K562 (cell line): Measurements from ENCODE around the gene ANO1. TPM values are rescaled to one million over a fixed set of nuclear protein-coding genes. Genes with fewer than 3 reads are reported as not detected.

Experiments used
- ATAC-seq: fragments of 200-7000 bp; cut with Tn5 transposase; 3 replicates; pipeline ENCODE4 v1.9.1; 2020; ENCODE audit warnings: moderate library complexity
- BruUV-seq: library from RNA; stranded (reverse); fragments of 400-500 nt; replicated peaks from 2 replicates; lab custom pipeline; 2021; lab: Mats Ljungman, UMichigan
- CTCF ChIA-PET: fragments of 300-600 bp; formaldehyde crosslinking; extraction: SDS; loops from one replicate; lab custom pipeline; 2021; ENCODE audit warnings: low intra/inter-chr PET ratio; lab: Yijun Ruan, JAX
- POLR2A ChIA-PET: fragments of 300-600, 350-650 bp; sonication (Branson Sonifier 250); formaldehyde crosslinking; extraction: SDS; loops from one replicate; lab custom pipeline; 2021; ENCODE audit warnings: antibody characterized with exemption, inconsistent platforms; lab: Yijun Ruan, JAX
- DNase-seq, 4 experiments: peaks; one replicate each; pipeline versions ENCODE4 v3.0.0 to v3.0.0-alpha.2; 2011 to 2018; ENCODE audit warnings: low spot score in 3 of 4, mixed read lengths in 3 of 4; ENCODE audit errors: extremely low read depth in 1 of 4
- FAIRE-seq: peaks from 2 replicates; lab custom pipeline; 2011; peaks lifted over from hg19 to GRCh38; lab: Jason Lieb, UNC
- H2AFZ ChIP-seq: 2 replicates; pipeline ENCODE4 v1.6.0; 2011; ENCODE audit warnings: low read depth, low read length, control low read depth, inconsistent platforms
- H3K27ac ChIP-seq: fragments of 200-600 bp; 3 replicates; pipeline ENCODE4 v1.8.0; 2011; ENCODE audit warnings: low read depth, mild to moderate bottlenecking, control low read depth, inconsistent platforms, low read length, moderate library complexity, mixed read lengths; ENCODE audit errors: extremely low read depth
- H3K27me3 ChIP-seq, 2 experiments: fragments of 300-600 bp in 1 of 2; 2 replicates in 1 of 2; 3 replicates in 1 of 2; pipeline versions ENCODE4 v1.6.0 to v1.8.0; 2011; ENCODE audit warnings: inconsistent platforms in 2 of 2, low read length in 2 of 2, mild to moderate bottlenecking in 1 of 2, mixed read lengths in 1 of 2, moderate library complexity in 1 of 2; ENCODE audit not compliant: control insufficient read depth in 2 of 2, insufficient read depth in 2 of 2
- H3K36me3 ChIP-seq: fragments of 300-600 bp; 3 replicates; pipeline ENCODE4 v1.8.0; 2011; ENCODE audit warnings: mild to moderate bottlenecking, low read length, inconsistent platforms; ENCODE audit not compliant: control insufficient read depth, insufficient read depth
- H3K4me1 ChIP-seq, 2 experiments: fragments of 200-600 bp in 1 of 2; replicated peaks in 1 of 2; 2 replicates in 1 of 2; 3 replicates in 1 of 2; pipeline versions ENCODE4 v1.5.1 to v1.8.0; 2011; ENCODE audit warnings: inconsistent platforms in 2 of 2, low read length in 2 of 2, mild to moderate bottlenecking in 1 of 2, mixed read lengths in 1 of 2, moderate library complexity in 1 of 2; ENCODE audit not compliant: control insufficient read depth in 2 of 2, insufficient read depth in 2 of 2
- H3K4me2 ChIP-seq: 2 replicates; pipeline ENCODE4 v1.6.1; 2011; ENCODE audit warnings: low read length, control low read depth, inconsistent platforms, mixed read lengths; ENCODE audit not compliant: insufficient read depth
- H3K4me3 ChIP-seq: fragments of 200-600 bp; sonication (generic), shearing (Covaris generic); 2 replicates; pipeline ENCODE4 v1.5.1; 2016; ENCODE audit warnings: control low read depth, inconsistent platforms
- H3K79me2 ChIP-seq: fragments of 200-600 bp; 3 replicates; pipeline ENCODE4 v1.8.0; 2011; ENCODE audit warnings: low read length, inconsistent platforms; ENCODE audit not compliant: control insufficient read depth, insufficient read depth
- H3K9ac ChIP-seq, 2 experiments: 2 replicates each; pipeline versions ENCODE4 v1.6.0 to v1.6.1; 2011; ENCODE audit warnings: low read depth in 2 of 2, low read length in 2 of 2, control low read depth in 1 of 2, inconsistent platforms in 1 of 2, mild to moderate bottlenecking in 1 of 2, mixed read lengths in 1 of 2; ENCODE audit not compliant: insufficient read depth in 1 of 2
- H3K9me1 ChIP-seq: one replicate; pipeline ENCODE4 v1.6.0; 2011; ENCODE audit warnings: inconsistent platforms, mild to moderate bottlenecking, low read length, moderate library complexity; ENCODE audit not compliant: control insufficient read depth, insufficient read depth
- H3K9me3 ChIP-seq: replicated peaks from 2 replicates; pipeline ENCODE4 v1.5.1; 2011; ENCODE audit warnings: low read depth, low read length, inconsistent platforms; ENCODE audit not compliant: control insufficient read depth, insufficient read depth
- H4K20me1 ChIP-seq: replicated peaks from 2 replicates; pipeline ENCODE4 v1.6.1; 2011; ENCODE audit warnings: low read length, inconsistent platforms, mixed read lengths; ENCODE audit not compliant: control insufficient read depth, insufficient read depth
- CBX8 ChIP-seq: fragments of 200-600 bp; sonication (generic); IDR thresholded peaks from 2 replicates; pipeline ENCODE4 v1.6.1; 2012; ENCODE audit warnings: borderline replicate concordance, mixed run types, low read depth, mild to moderate bottlenecking, moderate library complexity, mixed read lengths, low read length, control low read depth, inconsistent platforms; ENCODE audit not compliant: poor library complexity, severe bottlenecking; ENCODE audit errors: extremely low read depth
- CREB1 ChIP-seq, 2 experiments: sonication (generic) in 1 of 2; formaldehyde crosslinking in 1 of 2; IDR thresholded peaks; 2 replicates each; pipeline versions ENCODE4 v1.6.1 to v1.8.0; 2012 to 2022; ENCODE audit warnings: inconsistent platforms in 1 of 2, mild to moderate bottlenecking in 1 of 2, missing genetic modification reagents in 1 of 2, moderate library complexity in 1 of 2
- CTBP1 ChIP-seq: fragments of 450-650 bp; IDR thresholded peaks from 2 replicates; pipeline ENCODE4 v1.6.1; 2016; ENCODE audit warnings: borderline replicate concordance
- DDX20 ChIP-seq: fragments of 450-650 bp; IDR thresholded peaks from 2 replicates; pipeline ENCODE4 v1.6.1; 2016; ENCODE audit warnings: missing genetic modification characterization, low read depth, mild to moderate bottlenecking, missing compliant biosample characterization, moderate library complexity
- ETV5 ChIP-seq: sonication (generic); formaldehyde crosslinking; IDR thresholded peaks from 2 replicates; pipeline ENCODE4 v1.4.0; 2020; ENCODE audit warnings: low read depth, mild to moderate bottlenecking, missing genetic modification reagents
- HNRNPLL ChIP-seq: fragments of 200-400 bp; formaldehyde crosslinking; IDR thresholded peaks from 2 replicates; pipeline ENCODE4 v1.6.1; 2017; ENCODE audit warnings: low read length, low read depth, mild to moderate bottlenecking; ENCODE audit not compliant: poor library complexity, severe bottlenecking
- POLR2B ChIP-seq: fragments of 450-650 bp; IDR thresholded peaks from 2 replicates; pipeline ENCODE4 v1.6.1; 2018; ENCODE audit warnings: low read depth; ENCODE audit not compliant: partially characterized antibody
- POLR2G ChIP-seq: fragments of 200-400 bp; formaldehyde crosslinking; IDR thresholded peaks from 2 replicates; pipeline ENCODE4 v1.6.1; 2017; ENCODE audit warnings: low read depth, mild to moderate bottlenecking, antibody characterized with exemption, low read length, moderate library complexity
- TAF15 ChIP-seq: fragments of 200-400 bp; formaldehyde crosslinking; IDR thresholded peaks from 2 replicates; pipeline ENCODE4 v1.6.1; 2017; ENCODE audit warnings: mild to moderate bottlenecking, low read depth, low read length, moderate library complexity
- USF2 ChIP-seq: sonication (generic); formaldehyde crosslinking; IDR thresholded peaks from 2 replicates; pipeline ENCODE4 v1.5.0; 2020; ENCODE audit warnings: missing genetic modification reagents
- ZBTB8A ChIP-seq: fragments of 450-650 bp; IDR thresholded peaks from 2 replicates; pipeline ENCODE4 v1.6.1; 2018; ENCODE audit warnings: mild to moderate bottlenecking, moderate library complexity; ENCODE audit not compliant: partially characterized antibody
- ZNF263 ChIP-seq: sonication (generic); formaldehyde crosslinking; IDR thresholded peaks from 2 replicates; pipeline ENCODE4 v1.8.0; 2022; ENCODE audit warnings: mild to moderate bottlenecking, missing genetic modification reagents, borderline replicate concordance
- ZNF644 ChIP-seq: fragments of 200-800 bp; sonication (Bioruptor generic); IDR thresholded peaks from 2 replicates; pipeline ENCODE4 v1.6.1; 2016; ENCODE audit warnings: low read depth, missing genetic modification characterization, missing compliant biosample characterization
- ZNF668 ChIP-seq: fragments of 250-450 bp; sonication (Bioruptor Pico); IDR thresholded peaks from 2 replicates; pipeline ENCODE4 v1.8.0; 2022; ENCODE audit warnings: mild to moderate bottlenecking, inconsistent platforms
- WGBS: fragments of 100-300 bp; shearing (Covaris generic); methylation state at CpG from one replicate; pipeline ENCODE4 v1.1.6; 2016; ENCODE audit warnings: low coverage, mixed read lengths; ENCODE audit not compliant: insufficient coverage; ENCODE audit errors: missing lambda C conversion rate; 5-methylcytosine and 5-hydroxymethylcytosine counted together
- in situ Hi-C: fragments of 300-500 bp; cut with MboI; formaldehyde crosslinking; loops from 4 replicates; pipeline ENCODE4 v1.15.0; 2018; ENCODE audit warnings: inconsistent platforms, mixed read lengths
- intact Hi-C: fragments of 100-400 bp; cut with micrococcal nuclease; formaldehyde crosslinking; loops from 2 replicates; pipeline ENCODE4 v1.14.2; 2022
- polyA plus RNA-seq, 8 experiments: library from polyadenylated mRNA; depleted of rRNA in 4 of 8; stranded (reverse) in 5 of 8; unstranded in 3 of 8; fragments of >200 nt; fragmentation: Nextera tagmentation in 2 of 8; fragmentation: Illumina TruSeq in 1 of 8; extraction: Ambion mirVana in 2 of 8; extraction: Trizol in 1 of 8; gene quantifications; 2 replicates each; pipeline versions ENCODE4 v1.2.1 to v1.2.3, GENCODE V29; 2011 to 2014; ENCODE audit warnings: inconsistent platforms in 1 of 8, missing spikeins in 1 of 8
- total RNA-seq, 7 experiments: library from RNA; depleted of rRNA in 6 of 7; stranded (reverse); fragments of >200 nt in 6 of 7; fragmentation: Illumina TruSeq in 2 of 7; extraction: Trizol in 2 of 7; gene quantifications; 2 replicates each; pipeline versions ENCODE4 v1.2.1 to v1.2.3, GENCODE V29; 2011 to 2021; ENCODE audit warnings: low replicate concordance in 1 of 7
- TF ChIP-seq, protein P1 (sequence below): fragments of 250-450 bp; sonication (Bioruptor Pico); IDR thresholded peaks from 2 replicates; pipeline ENCODE4 v1.5.0; 2020; ENCODE audit warnings: mild to moderate bottlenecking

ANO1 gene
- total and polyA plus RNA-seq, 9 of the 15 experiments (the other 6 are each of a cell fraction or from before 2014, with no cell fraction given), result not detected

GRCh38 chr11:70202920-70203750, 125.0 kb downstream of the ANO1 start, which contains the start of gene FADD:
TSS of gene FADD (plus strand) at chr11:70203296. CDS start at chr11:70203460, 164 bp downstream.
- Histone ChIP-seq H3K9me1 (peaks cover 7% of the 10 kb centered on the region), H3K27me3 (peaks cover 0 to 9% of the 10 kb centered on the region in 2 experiments; a peak in 1 of 5 replicates), H3K27ac (peak within 1 kb of the TSS; percentile 91), H3K4me1 (peaks cover 15 to 37% of the 10 kb centered on the region in 2 experiments; a peak in 4 of 5 replicates), H4K20me1 (peaks cover 27% of the 10 kb centered on the region), H3K9me3 (no peaks in the 10 kb centered on the region; the same call in 1 of the 2 replicates), H3K9ac (peak within 1 kb of the TSS; percentile 88 to 97), H3K36me3 (peaks cover 35% of the 10 kb centered on the region), H3K4me2 (peak within 1 kb of the TSS; percentile 97), H3K4me3 (peak within 1 kb of the TSS; percentile 94), H3K79me2 (peaks cover 50% of the 10 kb centered on the region), H2AFZ (peak within 1 kb of the TSS; percentile 84)
- POLR2A ChIA-PET, result interaction anchor here (0.7 to 1.6 kb wide), 5 partner anchors 11 to 506 kb away, joined by 3 to 4 read pairs (median 3); no protein-coding TSS in a partner anchor
- no TSS peak for BruUV-seq
- under 1% methylated on average over 77 of the region's 91 CpGs for WGBS
- DNase-seq (peak; percentile 93 to 96 (median 95)), FAIRE-seq (peak; percentile 89), ATAC-seq (peak; percentile 89)
- CTCF ChIA-PET, result interaction anchor here (0.6 kb wide), 1 partner anchor 474 kb away, joined by 4 read pairs; no protein-coding TSS in a partner anchor
- intact Hi-C loops (loop anchor here (10.0 kb wide), 2 partner anchors 192 to 242 kb away; partner anchors contain the start of gene CTTN), in situ Hi-C loops (no loop called here)
- peak; percentile 89 for TF ChIP-seq POLR2B
- TF ChIP-seq ZNF263 (CRISPR knock-in tag), result no peak
- no peak for TF ChIP-seq CBX8
- TF ChIP-seq, protein P1, sequence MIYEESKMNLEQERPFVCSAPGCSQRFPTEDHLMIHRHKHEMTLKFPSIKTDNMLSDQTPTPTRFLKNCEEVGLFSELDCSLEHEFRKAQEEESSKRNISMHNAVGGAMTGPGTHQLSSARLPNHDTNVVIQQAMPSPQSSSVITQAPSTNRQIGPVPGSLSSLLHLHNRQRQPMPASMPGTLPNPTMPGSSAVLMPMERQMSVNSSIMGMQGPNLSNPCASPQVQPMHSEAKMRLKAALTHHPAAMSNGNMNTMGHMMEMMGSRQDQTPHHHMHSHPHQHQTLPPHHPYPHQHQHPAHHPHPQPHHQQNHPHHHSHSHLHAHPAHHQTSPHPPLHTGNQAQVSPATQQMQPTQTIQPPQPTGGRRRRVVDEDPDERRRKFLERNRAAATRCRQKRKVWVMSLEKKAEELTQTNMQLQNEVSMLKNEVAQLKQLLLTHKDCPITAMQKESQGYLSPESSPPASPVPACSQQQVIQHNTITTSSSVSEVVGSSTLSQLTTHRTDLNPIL (CRISPR knock-in tag), result no peak
- peak; percentile 66; the same call in 1 of the 2 replicates for TF ChIP-seq ETV5
- TF ChIP-seq ZNF668 (CRISPR knock-in tag), result no peak
- TF ChIP-seq CREB1 (IDR thresholded peaks at IDR 0.05), result peak; percentile 25; the same call in 1 of the 2 replicates
- no peak; the same call in none of the 2 replicates for TF ChIP-seq CREB1 (CRISPR knock-in tag; IDR thresholded peaks at IDR 0.05)
- TF ChIP-seq ZNF644 (tag), result no peak
- peak; percentile 13 for TF ChIP-seq HNRNPLL
- TF ChIP-seq CTBP1, result peak; percentile 32; the same call in 1 of the 2 replicates
- peak; percentile 73 for TF ChIP-seq USF2 (CRISPR knock-in tag)
- TF ChIP-seq POLR2G, result peak; percentile 98
- TF ChIP-seq DDX20 (tag), result no peak
- TF ChIP-seq ZBTB8A, result no peak
- TF ChIP-seq TAF15, result no peak
